NCI-H1048 (cell line): ENCODE results near the gene TRPC6.

Experiments
- DNase-seq: peaks from one replicate; lab custom pipeline; 2025; lab: John Stamatoyannopoulos, UW

The TRPC6 gene

DNA sequence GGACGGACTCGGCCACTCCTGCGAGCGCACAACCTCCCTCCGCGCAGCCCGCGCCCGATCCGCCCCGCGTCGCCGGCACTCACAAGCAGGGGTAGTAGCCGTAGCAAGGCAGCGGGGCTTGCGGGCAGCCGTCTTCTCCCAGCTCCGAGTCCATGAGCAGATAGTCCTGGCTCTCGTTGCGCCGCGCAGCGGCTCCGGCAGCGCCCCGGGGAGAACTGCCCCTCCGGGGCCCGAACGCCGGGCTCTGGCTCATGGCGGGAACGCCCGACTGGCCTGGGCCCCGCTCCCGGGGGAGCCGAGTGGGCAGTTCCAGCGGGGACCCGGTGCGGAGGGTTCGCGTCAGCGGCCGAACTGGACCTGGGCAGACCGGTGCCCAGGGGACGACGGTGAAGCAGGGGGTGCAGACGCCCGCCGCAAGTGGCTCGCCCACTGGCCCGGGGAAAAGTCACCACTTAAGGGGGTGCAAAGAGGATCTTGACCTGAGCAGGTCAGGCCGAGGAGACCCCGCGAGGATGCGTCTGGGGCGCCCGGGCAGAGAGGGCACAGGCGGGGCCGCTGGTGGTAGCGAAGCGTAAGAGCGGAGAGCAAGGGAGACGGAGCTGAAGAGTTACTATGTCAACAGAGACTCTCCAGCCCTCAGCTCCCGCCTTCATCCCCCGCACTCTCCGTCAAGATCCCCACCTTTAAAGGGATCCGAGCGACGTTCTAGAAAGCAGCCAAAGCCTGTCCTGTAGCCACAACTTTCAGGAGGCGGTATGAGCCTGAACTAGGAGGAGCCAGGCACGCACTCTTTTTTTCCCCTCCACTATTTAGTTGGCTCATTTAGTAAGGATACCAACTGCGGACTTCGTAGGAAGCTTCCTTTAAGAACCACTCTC is at the start of gene TRPC6:
Gene TRPC6 (minus strand): TSS at position 757 of the 878 bp plus-strand sequence. CDS start 504 bp downstream, at position 253.
- DNase-seq, result no peak

DNA sequence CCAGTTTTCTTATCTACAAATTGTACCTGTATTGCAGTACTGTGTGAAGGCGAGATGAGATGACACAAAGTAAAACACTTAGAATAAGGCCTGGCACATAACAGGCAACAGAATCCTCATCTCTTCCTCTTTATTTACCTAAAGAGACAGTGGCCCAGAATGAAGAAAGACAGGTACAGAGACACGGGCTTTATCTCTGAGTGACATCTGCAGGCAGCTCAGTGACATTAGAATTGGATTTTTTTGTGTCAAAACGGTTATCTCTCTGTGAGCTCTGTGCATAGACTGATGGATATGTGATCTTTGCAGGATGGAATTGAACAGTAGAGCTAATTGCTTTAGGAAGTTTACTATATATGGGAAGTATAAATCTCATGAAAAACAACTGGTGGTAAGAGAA is 36.2 kb upstream of the TRPC6 start:
- DNase-seq, result no peak

DNA sequence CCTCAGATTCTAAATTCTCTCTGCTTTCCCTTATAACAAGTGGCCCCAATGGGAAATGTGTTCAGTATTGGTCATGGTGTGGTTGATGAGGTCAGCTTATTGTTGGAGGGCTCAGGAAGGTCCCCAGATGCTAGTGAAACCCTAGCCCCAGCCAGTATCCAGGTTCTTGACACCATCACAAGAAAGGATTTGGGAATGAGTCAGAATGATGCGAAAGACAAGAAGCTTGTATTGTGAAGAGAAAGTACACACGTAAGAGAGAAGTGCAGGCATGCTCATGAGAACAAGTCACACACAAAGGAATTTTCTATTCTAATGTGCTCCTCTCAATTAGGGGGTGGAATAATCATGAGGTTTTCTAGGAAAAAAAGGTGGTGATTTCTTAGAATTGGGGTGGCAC is 34.9 kb upstream of the TRPC6 start:
- no peak for DNase-seq

DNA sequence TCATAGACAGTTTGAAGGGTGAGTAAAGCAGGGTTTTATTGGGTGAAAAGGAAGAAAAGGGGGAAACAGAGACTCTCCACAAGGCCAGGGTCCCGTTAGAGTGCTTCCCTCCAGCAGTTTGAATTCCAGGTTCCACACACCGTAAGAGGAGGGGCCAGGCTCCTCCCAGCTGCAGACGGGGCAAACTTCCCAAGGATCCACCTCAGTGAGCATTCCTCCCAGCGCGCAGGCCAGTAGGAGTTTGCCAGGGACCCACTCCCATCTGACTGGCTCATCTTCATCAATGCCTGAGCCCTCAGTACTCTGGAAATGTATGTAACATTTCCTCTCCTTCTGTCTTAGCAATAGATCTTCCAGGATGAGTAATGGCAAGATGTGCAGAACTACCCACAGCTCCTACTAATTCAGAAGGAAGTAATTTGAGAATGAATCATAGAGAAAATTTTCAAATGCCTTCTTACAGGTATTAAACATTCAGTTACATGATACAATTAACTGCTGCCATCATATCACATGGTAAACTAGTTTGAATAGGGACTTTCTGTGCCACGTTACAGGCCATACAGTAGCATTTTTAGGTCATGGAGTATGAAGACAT is 34.0 kb upstream of the TRPC6 start:
- no peak for DNase-seq

DNA sequence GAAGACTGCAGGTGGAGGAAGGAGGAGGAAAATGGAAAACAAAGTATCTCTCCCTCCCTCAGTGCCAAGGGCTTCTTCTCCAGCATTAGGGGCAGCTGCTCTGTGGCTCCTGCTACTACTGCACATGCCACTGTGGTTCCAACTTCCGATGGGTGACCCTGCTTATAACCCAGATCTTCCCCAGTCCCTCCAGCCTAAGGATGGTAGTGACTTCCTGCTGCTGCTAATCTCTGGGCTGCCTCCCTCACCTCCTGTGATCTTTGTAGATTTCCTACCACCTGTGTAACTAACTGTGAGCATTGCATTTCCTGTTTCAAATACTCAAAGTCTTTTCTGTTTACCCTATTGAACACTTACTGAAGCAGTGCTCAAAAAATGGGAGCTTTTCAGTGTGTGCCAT is 28.7 kb upstream of the TRPC6 start:
- no peak for DNase-seq

DNA sequence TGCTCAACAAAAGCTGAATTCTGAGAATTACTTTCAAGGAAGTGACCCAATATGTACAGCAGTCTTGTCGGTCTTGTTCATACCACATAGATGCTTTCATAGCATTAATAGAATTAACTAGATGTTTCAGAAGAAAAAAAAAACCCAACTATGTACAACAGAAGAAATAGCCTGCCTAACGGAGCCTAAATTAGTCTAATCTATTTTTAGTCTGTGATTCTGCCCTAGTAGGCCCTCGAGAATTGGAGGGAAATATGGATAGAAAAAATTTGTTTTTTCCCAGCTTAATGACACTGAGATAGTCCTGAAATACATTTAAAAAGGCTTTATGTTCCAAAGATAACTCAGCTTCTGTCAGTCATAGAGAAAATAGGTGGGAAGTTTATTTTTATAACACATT is 17.1 kb upstream of the TRPC6 start:
- no peak for DNase-seq

DNA sequence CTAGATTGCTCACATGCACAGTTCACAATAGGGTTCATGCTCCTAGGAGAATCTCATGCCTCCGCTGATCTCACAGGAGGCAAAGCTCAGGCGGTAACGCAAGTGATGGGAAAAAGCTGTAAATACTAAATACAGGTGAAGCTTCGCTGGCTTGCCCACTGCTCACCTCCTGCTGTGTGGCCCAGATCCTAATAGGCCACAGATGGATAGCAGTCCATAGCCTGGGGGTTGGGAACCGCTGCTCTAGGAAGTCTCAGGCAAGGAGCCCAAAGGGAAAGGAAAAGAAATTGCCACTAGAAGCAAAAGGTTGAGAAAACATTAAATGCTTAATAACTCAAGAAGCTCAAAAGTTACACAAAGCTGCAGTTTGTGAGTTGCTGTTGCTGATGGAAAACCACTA is 3.2 kb upstream of the TRPC6 start:
- DNase-seq, result no peak

DNA sequence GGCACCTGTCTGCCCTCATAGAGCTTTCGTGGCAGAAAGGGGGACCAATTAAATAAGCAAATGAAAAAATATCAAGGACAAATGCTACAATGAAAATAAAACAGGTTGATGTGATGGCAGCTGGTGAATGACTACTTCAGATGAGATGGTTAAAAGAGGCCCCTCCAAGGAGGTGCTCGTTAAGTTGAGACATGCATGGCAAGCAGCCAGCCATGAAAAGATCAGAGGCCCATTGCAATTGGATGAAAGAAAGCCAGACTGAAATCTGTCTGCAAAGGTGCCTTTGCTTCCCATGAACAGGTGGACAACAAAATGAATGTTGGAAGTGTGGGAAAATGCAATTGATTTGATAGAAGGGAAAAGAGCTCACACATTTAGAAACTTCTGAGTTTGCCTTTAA is 848 bp upstream of the TRPC6 start:
- no peak for DNase-seq

DNA sequence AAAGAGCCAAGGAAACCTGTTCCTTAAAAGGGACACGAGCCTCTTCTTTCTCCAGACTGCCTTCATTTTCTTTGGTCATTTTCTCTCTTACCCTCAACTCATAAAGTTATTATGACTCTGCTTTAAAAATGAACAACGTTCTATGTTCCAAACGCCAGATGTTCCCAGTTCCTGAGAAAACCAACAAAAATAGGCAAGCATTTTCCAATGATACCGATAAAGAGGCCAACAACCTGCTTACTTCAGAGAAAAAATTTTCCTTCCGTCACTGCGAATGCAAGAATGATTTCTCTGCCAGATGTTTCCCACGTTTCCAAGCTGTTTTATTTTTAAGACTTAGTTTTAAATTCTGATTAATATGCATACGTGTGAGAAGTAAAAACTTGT is 315 bp upstream of the TRPC6 start:
- no peak for DNase-seq

DNA sequence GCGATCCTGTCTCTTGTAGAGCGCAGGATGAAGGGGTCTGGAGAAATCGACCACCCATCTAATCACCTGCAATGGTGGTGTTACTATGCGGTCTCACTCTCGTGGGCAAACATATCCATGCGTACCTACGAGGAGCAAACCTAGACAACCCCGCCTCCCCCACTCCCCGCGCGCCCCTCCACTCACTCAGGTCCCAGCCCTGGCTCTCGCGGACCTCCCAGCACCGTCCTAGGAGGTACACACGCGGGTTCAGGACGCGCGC is 887 bp downstream of the TRPC6 start:
- no peak for DNase-seq

DNA sequence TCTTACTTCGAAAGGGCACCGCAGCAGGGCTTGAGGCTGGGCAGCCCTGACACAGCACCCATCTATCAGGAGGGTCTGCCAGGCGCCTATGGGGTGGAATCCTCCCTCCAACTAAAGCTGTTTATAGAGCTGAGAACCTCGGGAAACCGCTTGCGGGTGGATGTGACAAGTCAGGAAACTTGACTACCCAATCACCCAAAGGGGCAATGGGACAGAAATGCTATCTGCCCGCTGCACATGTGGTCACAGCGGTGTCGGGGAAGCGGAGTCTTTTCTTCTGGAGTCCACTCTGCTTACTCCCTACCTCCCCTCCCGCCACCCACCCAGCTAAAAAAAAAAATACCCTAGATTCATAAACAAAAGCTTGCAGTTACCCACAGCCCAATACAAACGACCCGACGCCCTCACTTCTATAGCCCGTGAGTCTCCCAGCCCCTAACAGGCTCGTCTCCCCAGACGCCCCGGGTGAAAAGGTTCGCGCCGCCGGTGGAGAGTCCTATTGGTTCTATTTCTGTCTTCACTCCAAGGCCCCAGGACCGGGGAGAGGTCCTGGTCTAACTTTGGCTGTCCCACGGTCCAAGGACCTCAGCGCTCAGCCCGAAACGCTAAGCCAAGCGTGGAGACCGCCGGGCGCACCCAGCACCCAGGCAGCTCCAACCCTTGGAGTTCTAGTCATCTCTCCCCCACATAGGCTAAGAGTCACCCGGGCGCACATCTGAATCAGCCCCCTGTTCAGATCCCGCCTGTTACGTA is 1.4 kb downstream of the TRPC6 start:
- no peak for DNase-seq

DNA sequence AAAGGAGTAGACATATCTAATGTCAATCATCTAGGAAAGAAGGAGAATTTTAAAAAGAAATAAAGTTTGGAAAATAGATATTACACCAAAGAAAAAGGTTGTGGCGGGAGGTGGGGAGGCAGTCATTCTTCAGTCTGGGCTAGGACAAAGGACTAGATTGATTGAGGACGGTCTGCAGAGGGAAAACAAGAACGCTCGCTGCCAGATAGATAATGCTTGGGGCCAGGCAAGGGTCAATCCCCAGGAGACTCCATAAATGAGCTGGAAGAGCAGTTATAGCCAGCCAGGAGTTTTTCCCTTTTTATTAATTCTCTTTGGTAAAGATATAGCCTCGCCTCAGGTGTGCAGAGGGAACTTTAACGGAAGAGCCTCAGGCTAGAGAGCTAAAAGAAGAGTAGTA is 6.3 kb downstream of the TRPC6 start:
- DNase-seq, result no peak

DNA sequence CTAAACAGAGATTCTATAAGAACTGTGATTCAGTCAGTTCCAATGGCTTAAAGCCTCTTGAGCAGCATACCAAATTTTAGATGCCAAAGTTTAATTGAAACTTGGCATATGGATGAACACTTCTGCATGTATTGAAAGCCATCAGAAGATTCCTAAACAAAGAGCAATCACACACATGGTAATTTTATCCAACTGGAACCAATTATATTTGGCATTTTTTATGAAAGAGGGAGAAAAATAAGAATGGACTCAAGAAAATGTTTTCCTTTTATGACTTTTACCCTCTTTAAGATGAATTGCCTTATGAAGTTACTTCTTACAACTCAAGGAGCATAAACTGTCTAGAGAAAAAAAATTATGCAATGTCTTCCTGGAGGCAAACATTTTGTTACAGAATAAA is 7.4 kb downstream of the TRPC6 start:
- DNase-seq, result no peak

DNA sequence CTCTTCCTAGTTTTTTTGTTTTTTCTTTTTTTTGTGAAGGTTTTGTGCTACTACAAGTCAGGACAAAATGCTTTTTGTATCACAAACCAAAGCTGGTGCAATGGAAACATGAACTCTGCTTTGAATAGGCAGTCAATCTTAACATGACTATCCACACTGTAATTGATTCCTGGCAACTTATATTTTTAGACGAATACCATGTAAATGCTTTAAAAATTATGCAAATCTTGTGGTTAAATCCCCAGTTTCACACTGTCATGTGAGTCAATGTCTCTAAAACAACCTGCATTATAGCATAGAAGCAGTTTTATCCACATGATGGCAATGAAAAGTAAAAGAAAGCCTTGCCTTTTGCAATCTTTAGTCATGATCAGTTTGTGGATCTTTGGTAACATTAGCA is 8.9 kb downstream of the TRPC6 start:
- DNase-seq, result peak; percentile 77

DNA sequence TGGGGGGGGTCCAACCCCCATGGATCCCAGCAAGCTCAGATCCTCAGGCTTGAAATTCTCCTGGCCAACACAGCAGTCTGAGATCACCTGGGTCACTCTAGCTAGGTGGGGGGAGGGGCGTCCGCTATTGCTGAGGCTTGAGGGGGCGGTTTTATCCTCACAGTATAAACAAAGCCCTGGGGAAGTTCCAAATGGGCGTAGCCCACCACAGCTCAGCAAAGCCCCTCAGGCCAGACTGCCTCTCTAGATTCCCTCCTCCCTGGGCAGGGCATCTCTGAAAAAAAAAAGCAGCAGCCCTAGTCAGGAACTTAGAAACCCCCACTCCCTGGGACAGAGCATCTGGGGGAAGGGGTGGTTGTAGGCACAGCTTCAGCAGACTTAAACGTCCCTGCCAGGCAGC is 16.7 kb downstream of the TRPC6 start:
- DNase-seq, result no peak

DNA sequence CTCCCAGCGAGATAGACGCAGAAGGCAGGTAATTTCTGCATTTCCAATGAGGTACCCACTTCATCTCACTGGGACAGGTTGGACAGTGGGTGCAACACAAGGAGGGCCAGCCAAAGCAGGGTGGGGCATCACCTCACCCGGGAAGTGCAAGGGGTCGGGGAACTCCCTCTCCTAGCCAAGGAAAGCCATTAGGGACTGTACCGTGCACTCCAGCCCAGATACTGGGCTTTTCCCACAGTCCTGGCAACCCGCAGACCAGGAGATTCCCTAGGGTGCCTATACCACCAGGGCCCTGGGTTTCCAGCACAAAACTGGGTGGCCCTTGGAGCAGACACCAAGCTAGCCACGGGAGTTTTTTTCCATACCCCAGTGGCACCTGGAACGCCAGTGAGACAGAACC is 17.2 kb downstream of the TRPC6 start:
- no peak for DNase-seq

DNA sequence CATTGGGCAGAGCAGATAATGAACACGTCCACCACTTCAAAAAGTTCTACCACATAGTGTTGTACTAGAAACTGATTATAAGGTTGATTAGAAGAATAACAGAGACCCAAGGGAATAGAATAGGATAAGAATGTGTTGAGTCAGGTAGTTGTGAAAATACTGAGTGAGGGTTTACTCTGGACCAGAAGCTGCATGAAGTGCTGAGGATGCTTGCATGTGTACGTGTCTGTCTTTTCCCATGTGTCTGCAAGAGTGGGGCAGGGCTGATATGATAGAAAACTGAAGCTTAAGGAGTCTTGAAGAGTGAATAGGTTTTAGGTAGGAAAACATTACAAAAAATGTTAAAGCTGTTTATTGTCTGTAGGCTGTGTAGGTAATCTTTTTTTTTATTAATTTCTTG is 20.6 kb downstream of the TRPC6 start:
- no peak for DNase-seq

DNA sequence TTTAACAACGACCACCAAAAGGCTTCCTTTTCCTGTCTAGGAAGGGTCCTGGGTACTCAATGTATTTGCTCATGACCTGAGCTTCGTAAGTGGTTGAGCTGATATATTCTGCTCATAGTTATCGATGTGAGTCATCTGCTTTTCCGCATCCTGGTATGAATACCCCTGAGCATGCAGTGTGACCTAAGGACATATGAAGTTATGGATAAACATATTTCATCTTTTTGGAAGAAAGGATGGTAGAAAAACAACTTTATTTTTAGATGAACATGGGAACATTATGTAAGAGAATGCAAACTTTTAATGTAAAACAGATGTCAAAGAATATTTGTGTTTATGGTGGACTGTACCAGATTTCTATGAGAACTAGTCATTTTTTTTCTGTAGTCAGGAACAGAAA is 28.4 kb downstream of the TRPC6 start:
- DNase-seq, result no peak

DNA sequence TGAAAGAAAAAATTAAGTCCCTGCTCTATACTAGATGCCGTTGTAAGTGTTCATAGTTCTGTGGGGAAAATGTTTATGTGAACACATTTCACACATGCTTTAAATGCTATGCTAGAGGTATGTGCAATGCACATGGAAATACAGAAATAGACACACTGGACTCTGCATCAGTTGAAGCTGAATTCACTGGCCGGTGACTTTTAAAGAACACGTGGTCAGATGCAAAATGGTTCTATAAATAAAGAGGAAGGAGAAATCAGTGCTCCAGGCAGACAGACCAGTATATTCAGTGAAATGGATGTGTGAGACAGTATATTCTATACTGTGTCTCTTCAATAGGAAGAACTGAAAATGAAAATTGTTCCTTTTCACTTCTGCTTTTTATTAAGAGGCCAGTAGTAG is 29.9 kb downstream of the TRPC6 start:
- no peak for DNase-seq

DNA sequence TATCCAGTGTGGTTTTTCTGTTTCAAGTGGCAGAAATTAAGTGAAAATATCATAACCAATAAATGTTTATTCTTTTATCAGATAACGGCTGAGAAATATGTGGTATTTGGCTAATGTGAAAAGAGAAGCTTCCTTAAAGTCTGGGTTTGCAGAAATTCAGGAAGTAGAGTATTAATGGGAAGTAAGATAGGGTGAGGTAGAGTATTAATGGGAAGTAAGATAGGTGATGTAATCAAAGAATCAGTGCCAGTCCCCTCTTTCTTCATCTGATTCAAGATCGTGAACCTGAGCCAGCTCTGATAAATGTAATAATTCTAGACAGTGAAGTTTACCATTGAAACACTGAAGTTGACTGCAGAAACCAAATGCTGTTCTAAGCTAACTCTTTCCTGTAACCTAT is 30.9 kb downstream of the TRPC6 start:
- DNase-seq, result no peak

DNA sequence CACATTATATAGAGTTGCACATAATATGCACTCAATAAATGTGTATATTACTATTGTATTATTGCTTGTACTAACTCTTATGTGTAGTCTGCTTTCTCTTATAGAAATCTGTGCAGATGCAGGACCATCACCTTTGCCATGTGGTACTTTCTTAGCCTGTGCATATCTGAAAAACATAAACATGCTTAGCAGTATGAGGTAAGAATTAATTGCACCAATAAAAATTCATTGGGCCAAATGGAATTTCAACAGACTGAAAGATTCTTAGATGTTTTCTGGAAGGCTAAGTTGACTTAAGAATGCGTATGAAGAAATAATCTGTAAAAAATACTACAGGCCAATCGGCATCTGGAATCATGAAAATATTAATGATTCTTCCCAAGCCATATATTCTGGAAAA is 55.3 kb downstream of the TRPC6 start:
- DNase-seq, result no peak

DNA sequence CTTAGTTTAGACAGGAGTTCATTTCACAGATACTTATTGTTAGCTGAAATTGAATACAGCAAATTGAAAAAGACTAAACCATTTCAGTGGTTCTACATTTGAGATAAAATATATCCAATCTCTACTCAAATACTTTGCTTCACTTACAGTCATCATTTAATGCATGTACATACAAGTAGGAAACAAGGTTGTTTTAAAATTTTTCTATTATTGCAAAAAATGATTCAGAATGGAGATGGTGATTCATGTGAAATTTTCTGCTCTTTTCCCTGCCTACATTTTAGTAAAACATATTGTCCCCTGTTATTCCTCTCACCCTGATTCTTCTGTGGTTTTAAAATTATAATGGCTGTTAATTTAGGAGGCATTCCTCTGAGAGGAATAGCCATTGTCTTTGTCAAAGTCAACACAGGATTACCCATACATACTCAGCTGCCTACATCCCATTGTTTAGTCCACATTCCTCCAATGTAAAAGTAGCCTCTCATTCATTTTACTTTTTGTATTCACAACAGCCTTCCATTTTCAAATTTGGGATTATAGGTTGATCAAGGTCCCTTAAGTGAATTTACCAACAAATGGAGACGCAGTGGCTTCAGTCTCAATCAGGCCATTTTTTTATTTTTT is 60.1 kb downstream of the TRPC6 start:
- DNase-seq, result no peak

DNA sequence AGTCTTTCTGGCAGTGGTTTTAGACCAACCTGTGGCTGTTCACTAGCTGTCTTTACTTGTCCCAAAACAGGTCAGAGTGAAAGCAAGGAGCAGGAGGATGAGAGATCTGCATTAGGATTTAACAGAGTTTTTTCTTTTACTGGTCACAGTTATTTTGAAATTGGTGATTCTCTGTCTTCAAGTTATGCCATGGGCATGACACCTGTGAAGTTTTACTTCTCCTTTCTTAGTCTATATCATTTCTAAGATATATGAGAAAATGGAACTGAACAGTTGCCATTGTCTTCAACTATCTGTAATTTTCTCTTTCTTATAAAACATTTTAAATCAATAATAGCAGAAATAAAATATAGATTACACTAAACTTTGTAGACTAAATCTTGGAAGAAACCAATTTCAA is 60.6 kb downstream of the TRPC6 start:
- no peak for DNase-seq
